Lower leg skin (tissue), 3 donors: Measurements from ENCODE around the gene FUNDC2.

Experiments
- CTCF ChIP-seq, 3 donors: fragments of 450-650 bp; IDR thresholded peaks; one replicate each; pipeline ENCODE4 v1.5.1; 2016; ENCODE audit warnings: antibody characterized with exemption in 3 of 3, mild to moderate bottlenecking in 3 of 3, moderate library complexity in 2 of 3
- POLR2A ChIP-seq, 2 donors: fragments of 450-650 bp; IDR thresholded peaks; one replicate each; pipeline ENCODE4 v1.6.1; 2016 to 2017; ENCODE audit warnings: antibody characterized with exemption in 2 of 2, mild to moderate bottlenecking in 1 of 2, moderate library complexity in 1 of 2

DNA sequence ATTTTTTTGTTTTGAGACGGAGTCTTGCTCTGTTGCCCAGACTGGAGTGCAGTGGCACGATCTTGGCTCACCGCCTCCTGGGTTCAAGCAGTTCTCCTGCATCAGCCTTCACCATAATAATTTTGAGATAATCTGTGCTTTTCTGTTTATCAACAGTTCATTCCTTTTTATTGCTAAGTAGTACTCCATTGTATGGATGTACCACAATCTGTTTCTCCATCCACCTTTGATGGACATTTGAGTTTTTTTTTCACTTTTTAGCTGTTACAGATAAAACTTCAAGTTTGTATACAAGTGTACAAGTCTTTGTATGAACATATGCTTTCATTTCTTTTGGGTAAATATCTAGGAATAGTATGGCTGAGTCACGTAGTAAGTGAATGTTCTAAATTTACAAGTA is 9.0 kb downstream of the FUNDC2 start:
- no peak for TF ChIP-seq POLR2A (IDR thresholded peaks at IDR 0.05)
- TF ChIP-seq CTCF (IDR thresholded peaks at IDR 0.05) = no peak
